GM18498 (cell line): Measurements from ENCODE around the gene MDH1.
A peak's percentile ranks its signal among the peaks of the same experiment; 100 is the strongest.
"Not testable (repeated sequence)": the region's sequence is repeated elsewhere in the genome, so short reads cannot be mapped to it uniquely, and the experiment has no call there.

Experiments used
- ATAC-seq: cut with Tn5 transposase; IDR thresholded peaks from one replicate; pipeline ENCODE4 v1.9.1; 2021; ENCODE audit warnings: mild to moderate bottlenecking, moderate library complexity; ENCODE audit not compliant: unreplicated experiment

Gene MDH1

GRCh38 chr2:63587814-63588384, 864 bp upstream of the MDH1 start:
- no peak for ATAC-seq

GRCh38 chr2:63589148-63589958, 590 bp downstream of the MDH1 start:
- peak; percentile 4 for ATAC-seq

- ATAC-seq = peak; percentile 21
Measured at GRCh38 chr2:63590626-63591408, 2.1 kb downstream of the MDH1 start.

- no peak for ATAC-seq
Measured at GRCh38 chr2:63591566-63592175, 2.9 kb downstream of the MDH1 start.

GRCh38 chr2:63594660-63595059, 5.9 kb downstream of the MDH1 start:
- ATAC-seq = no peak

- ATAC-seq = no peak
Measured at GRCh38 chr2:63596401-63596883, 7.7 kb downstream of the MDH1 start.

- ATAC-seq = no peak
Measured at GRCh38 chr2:63598981-63599380, 10.2 kb downstream of the MDH1 start.

- no peak for ATAC-seq
Measured at GRCh38 chr2:63600881-63601460, 12.2 kb downstream of the MDH1 start.

- no peak for ATAC-seq
Measured at GRCh38 chr2:63604666-63605065, 15.9 kb downstream of the MDH1 start.

- ATAC-seq = not testable (repeated sequence)
Measured at GRCh38 chr2:63608865-63609264, 20.1 kb downstream of the MDH1 start.

- ATAC-seq = no peak
Measured at GRCh38 chr2:63610525-63610924, 21.8 kb downstream of the MDH1 start.

- ATAC-seq = no peak
Measured at GRCh38 chr2:63613391-63613901, 24.7 kb downstream of the MDH1 start.

GRCh38 chr2:63614448-63614968, 25.7 kb downstream of the MDH1 start:
- no peak for ATAC-seq

- no peak for ATAC-seq
Measured at GRCh38 chr2:63614983-63615945, 26.5 kb downstream of the MDH1 start.

GRCh38 chr2:63617366-63617765, 28.6 kb downstream of the MDH1 start:
- no peak for ATAC-seq

GRCh38 chr2:63619328-63619727, 30.6 kb downstream of the MDH1 start:
- ATAC-seq = no peak

GRCh38 chr2:63622751-63623150, 34.0 kb downstream of the MDH1 start:
- ATAC-seq = no peak

GRCh38 chr2:63623763-63624162, 35.0 kb downstream of the MDH1 start:
- not testable (repeated sequence) for ATAC-seq

- no peak for ATAC-seq
Measured at GRCh38 chr2:63627866-63628265, 39.1 kb downstream of the MDH1 start.
